NCI-H128 (cell line): ENCODE results near the gene ZNF488.
"Not testable (repeated sequence)": the region's sequence is repeated elsewhere in the genome, so short reads cannot be mapped to it uniquely, and the experiment has no call there.

Experiments used
- DNase-seq: peaks from one replicate; lab custom pipeline; 2025; ENCODE audit not compliant: unreplicated experiment; lab: John Stamatoyannopoulos, UW

The ZNF488 gene

DNA sequence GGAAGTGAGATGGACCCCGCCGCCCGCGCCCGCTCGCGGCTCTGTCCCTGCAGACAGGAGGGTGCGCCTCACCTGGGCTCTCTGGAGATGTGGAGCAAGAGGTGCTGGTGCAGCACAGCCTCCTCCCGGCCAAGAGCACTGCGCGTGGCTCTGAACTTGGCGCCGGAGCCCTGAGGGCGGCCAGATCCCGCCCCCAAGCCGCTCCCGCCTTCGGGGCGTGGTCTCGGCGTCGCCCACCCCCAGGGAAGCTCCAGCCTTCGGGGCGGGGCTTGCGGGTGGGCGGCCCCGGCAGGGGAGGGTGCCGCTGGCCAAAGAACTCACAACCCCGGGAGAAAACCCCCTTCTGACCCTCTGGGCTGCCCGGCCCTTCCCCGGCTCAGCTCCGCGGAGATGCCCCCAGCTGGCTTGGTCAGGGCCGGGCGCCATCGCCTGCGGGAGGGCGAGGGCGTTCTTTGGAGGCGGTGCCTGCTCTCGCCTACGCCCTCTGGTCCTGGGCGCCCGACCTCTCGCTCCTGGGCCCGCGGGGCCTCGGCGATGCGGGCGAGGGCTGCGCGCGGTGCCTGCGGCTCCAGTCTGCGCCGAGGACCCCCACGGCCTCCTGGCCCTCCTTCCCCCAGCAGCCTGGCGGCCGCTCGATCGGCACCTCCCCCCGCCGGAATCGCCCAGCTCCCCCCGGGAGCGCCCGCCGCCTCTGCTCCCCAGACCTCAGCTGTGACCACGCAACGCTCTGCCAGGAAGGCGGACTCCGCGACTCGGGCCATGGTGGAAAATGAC lies at the start of gene ZNF488:
Gene ZNF488, minus strand, starts transcription at position 146 of the 774 bp plus-strand sequence. CDS start 15,464 bp downstream, outside the sequence.
- DNase-seq: peak; percentile 64

- no peak for DNase-seq
These were observed 41.8 kb upstream of the ZNF488 start for GRCh38 chr10:47425813-47426419.

- DNase-seq: no peak
These were observed 40.1 kb upstream of the ZNF488 start for GRCh38 chr10:47424231-47424630.

- DNase-seq: no peak
These were observed 39.4 kb upstream of the ZNF488 start for GRCh38 chr10:47423476-47423875.

GRCh38 chr10:47421057-47421952 lies 37.2 kb upstream of the ZNF488 start:
- no peak for DNase-seq

GRCh38 chr10:47420305-47421056 lies 36.4 kb upstream of the ZNF488 start:
- no peak for DNase-seq

GRCh38 chr10:47419421-47419820 lies 35.3 kb upstream of the ZNF488 start:
- DNase-seq: no peak

DNA sequence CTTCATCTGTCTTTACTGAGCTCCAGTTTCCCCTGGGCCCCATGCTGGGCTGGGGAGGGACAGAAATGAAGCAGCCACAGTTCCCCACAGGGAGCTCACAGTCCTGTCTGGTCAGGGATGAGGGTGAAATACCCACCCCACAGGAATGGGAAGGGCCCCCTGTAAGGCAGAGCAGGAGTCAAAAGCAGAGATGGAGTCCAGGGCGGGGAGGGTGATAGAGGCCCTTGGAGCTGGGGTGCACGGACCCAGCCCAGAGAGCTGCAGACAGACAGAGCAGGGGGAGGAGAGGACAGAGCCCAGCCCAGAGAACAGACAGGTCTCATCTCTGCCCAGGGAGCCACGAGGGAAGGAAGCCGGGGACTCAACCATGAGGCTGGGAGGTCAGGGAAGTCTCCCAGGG lies 34.9 kb upstream of the ZNF488 start:
- DNase-seq: no peak

DNA sequence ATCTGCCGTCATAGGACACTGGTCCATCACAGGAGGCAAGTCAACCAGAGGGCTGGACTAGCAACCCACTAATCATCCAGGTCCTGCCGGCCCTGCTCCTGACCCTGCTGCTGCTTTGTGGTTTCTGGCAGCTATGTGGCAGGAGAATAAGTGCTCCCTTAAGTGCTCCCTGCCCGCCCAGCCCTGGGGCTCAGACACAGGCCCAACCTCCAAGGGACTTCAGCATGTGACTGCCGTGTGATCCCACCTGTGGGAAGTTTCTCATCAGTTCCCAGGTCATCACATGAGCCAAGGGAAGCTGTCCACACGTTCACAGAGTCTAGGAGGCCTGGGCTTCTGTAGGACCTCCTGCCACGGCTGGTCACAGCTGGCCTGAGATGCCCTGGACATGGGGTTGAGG lies 34.2 kb upstream of the ZNF488 start:
- no peak for DNase-seq

DNA sequence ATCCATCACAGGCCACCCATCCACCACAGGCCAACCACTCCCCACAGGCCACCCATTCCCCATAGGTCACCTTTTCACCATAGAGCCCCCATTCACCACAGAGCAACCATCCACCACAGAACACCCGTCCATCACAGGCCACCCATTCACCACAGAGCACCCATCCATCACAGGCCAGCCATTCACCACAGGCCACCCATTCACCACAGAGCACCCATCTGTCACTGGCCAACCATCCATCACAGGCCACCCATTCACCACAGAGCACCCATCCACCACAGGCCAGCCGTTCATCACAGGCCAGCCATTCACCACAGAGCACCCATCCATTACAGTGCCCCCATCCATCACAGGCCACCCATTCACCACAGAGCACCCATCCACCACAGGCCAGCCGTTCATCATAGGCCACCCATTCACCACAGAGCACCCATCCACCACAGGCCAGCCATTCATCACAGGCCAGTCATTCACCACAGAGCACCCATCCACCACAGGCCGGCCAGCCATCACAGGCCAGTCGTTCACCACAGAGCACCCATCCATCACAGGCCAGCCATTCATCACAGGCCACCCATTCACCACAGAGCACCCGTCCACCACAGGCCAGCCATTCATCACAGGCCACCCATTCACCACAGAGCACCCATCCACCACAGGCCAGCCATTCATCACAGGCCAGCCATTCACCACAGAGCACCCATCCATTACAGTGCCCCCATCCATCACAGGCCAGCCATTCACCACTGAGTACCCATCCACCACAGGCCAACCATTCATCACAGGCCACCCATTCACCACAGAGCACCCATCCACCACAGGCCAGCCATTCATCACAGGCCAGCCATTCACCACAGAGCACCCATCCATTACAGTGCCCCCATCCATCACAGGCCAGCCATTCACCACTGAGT lies 32.5 kb upstream of the ZNF488 start:
- not testable (repeated sequence) for DNase-seq

DNA sequence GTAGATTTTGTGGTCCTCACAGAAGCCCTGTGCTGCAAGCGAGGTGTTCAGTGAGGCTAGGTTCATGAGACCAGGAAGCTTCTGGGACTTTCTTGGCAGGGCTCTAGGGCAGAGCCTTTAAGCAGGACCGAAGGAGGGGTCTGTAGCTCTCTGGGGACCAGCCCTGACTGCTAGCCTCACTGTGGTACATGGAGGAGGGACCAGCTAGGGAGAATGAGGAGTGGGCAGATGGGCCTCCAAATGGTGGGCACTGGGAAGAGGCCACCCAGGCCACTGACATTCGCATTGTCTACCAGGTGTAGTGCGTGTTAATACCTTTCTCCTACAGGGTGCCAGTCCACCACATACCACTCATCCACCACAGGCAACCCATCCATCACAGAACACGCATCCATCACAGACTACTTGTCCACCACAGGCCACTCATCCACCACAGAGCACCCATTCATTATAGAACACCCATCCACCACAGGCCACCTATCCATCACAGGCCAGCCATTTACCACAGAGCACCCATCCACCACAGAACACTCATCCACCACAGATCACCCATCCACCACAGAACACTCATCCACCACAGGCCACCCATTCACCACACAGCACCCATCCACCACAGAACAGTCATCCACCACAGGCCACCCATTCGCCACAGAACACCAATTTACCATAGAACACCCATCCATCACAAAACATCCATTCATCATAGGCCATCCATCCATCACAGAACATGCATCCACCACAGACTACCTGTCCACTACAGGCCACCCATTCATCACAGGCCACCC lies 31.6 kb upstream of the ZNF488 start:
- DNase-seq: no peak

GRCh38 chr10:47414752-47415519 lies 30.8 kb upstream of the ZNF488 start:
- DNase-seq: no peak

DNA sequence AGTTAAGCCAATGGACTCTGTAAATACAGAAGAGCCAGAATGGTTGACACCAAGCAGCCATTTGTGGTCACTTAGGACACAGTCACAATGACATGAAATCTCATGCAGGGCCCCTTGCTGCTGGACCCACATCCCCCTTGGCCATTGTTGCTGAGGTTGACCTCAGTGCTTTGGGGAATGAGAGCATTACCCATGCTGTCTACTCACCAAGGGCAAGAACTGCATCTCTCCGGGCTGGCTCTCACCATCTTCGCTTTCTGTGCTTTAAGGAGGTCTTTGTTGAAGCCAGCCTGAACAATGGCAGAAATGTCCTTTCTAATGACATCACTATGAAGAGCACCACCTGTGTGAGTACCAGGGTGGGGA lies 30.1 kb upstream of the ZNF488 start:
- DNase-seq: no peak

DNA sequence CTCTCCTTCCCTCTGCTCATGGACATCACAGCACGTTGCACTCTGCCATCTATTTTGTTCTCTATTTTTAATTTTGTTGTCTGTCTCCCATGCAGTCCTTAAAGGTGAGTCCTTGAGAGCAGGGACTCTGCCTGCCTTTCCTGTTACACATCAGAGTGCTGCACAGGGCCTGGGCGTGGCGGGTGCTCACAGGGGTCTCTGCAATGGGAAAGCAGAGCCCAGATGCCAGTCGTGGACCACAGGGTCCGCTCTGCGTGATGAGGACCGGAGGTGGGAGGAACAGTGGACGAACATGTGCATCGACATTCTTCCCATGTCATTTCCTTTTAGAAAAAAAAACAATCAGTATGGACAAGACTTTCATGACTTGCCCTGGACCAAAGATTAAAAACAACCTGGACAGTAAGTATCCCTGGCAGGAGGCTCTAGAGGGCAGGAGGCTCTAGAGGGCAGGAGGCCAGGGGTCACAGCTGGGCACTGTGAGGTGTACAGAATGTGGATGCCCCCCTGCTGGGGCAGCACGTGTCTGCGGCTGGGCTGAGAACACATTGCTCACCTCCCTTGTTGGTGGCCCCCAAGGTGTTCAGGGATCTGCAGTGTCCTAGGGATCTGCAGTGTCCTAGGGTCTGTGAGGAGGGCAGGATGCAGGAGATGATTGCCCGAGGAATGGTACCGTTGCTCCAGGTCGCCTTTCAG lies 29.6 kb upstream of the ZNF488 start:
- DNase-seq: no peak

DNA sequence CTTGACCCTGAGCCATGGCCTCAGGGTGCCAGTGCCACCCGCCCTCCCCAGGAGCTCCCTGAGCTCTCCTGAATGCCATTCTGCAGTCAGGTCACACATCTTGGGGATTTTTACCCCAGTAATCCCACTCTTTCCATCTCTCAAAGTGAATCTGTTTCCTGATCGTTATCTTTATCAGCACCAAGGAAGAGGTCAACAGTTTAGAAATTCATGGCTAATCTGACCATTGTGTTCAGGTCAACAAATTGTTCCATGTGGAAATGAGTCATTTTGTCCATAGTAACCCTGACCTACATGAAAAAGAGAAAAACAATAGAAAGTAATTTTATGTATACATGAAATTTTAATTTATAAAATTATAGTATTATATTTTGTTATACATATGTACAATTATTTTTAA lies 28.8 kb upstream of the ZNF488 start:
- no peak for DNase-seq

GRCh38 chr10:47412177-47412730 lies 28.2 kb upstream of the ZNF488 start:
- no peak for DNase-seq

DNA sequence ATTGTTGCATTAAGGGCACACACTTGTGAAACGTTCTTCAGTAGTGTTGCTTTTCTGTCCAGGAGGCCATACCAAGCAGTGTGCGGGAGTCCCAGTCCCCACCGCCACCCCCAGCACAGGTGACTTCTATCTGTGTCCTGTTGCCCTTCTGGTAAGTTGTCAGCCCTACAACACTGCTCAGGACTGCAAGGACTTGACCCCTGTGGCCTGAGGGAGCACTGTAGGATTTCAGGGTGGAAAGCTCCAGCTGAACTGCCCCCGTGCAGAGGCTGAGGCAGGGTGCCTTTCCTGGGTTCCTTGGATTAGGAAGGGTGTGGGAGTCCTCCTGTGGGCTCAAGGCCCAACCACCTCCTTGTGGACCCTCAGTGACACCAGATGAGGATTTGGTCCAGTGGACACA lies 26.8 kb upstream of the ZNF488 start:
- DNase-seq: no peak

DNA sequence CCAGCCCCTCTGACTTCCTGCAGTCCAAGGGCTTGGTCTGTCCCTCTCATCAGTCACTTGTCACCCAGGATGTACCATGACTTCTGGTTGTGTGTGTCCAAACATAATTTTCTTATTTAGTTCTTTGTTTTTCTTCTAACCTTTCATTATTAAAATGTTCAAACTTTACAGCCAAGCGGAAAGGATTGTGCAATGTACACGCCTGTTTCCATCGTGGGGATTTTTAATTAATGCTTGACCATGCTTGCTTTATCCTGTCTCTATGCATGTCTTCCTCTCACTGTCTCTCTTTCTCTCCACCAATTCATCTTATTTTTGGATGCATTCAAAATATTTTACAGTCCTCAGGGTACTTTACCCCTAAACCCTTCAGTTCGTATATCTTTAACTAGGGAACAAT lies 26.2 kb upstream of the ZNF488 start:
- no peak for DNase-seq
